GM13977 (cell line): ENCODE data around the gene FUBP3.

Source experiments
- DNase-seq: peaks from one replicate; pipeline ENCODE4 v3.0.0; 2012; ENCODE audit warnings: low spot score
- CTCF ChIP-seq: IDR thresholded peaks from 2 replicates; pipeline ENCODE4 v1.5.1; 2012; ENCODE audit warnings: mild to moderate bottlenecking, control low read depth; ENCODE audit not compliant: insufficient read depth; ENCODE audit errors: extremely low read depth, missing control alignments
- in situ Hi-C: fragments of 300-500 bp; cut with MboI; formaldehyde crosslinking; loops from one replicate; pipeline ENCODE4 v1.12.0; 2022; ENCODE audit warnings: low sequenced_read_pairs, low pct_unique_long_range_greater_than_20kb, mixed read lengths, inconsistent platforms; ENCODE audit not compliant: unreplicated experiment

The FUBP3 gene

GRCh38 chr9:130570208-130570607, 9.2 kb upstream of the FUBP3 start:
- no peak for TF ChIP-seq CTCF
- in situ Hi-C loops, result no loop called here
- DNase-seq, result no peak

DNA sequence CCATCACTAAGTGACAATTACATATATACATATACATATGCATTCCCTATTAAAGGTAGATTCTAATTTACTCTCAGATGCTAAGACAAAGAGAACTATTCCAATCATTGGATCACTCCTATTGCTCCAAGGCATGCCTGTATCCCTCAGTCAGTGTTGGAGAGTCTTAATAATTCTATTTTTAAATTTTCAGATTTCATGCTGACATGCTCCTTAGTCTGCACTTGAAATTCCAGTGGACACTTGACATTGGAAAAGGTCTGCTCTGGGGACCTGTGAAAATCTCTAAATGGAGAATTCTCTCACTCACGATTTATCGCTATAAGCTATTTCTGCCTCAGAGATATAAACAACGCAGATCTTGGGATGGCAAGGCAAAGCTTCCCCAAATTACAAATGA, 3.9 kb upstream of the FUBP3 start:
- in situ Hi-C loops, result no loop called here
- no peak for TF ChIP-seq CTCF
- DNase-seq, result no peak

DNA sequence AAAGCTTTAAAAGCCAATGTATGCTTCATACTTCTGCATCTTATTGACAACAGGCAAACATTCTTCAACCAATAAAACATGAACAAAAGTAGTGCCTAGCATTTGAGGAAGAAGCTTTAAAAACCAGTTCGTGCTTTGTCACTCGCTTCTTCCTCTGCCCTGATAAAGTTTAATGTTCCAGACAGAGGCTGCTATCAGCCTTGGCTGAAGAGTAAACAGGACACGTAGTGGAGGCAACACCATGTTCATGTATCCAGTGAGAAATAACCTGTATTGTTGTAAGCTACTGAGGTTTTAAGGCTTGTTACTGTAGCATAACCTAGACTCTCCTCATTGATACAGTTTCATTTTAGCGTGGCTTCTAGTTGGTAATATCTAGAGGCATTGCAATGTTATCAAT, 3.2 kb upstream of the FUBP3 start:
- DNase-seq, result no peak
- in situ Hi-C loops, result no loop called here

DNA sequence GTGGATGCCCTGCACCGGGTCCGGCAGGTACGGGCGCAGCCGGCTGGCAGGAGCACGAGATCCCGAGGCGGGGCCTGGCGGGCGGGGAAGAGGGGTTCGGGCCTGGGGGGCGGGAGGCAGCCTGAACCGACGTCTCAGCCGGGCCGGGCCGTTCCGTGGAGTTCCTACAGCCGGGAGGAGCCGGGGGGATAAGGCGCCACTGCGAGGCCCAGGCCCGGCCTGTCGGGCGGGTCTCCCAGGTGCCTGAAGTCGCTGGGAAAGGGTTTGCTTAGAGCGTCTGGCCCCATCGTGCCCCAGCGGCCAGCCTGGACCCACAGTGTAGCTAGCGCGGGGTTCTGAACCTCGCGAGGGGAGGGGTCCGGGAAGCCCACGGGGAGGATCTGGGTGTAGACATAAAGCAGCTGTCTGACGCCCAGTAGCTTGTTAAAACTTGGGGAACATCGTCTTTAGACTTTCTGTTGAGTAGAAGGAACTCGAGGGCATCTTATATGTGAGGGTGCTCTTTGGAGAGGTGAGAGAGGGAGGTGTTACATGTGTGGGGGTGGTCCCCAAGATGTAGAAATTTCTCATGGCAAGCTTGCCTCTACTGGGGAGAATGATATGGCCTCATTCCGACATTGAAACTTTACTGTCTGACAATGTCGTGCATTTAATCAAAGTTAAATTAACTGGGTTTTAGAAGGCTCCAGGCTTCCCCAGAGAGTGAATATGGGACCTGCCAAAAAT, 524 bp downstream of the FUBP3 start:
- in situ Hi-C loops, result no loop called here
- DNase-seq, result no peak

More for the DNA sequence above, 3.2 kb upstream of the FUBP3 start:
- no peak for TF ChIP-seq CTCF

GRCh38 chr9:130581766-130582165, 2.4 kb downstream of the FUBP3 start:
- in situ Hi-C loops, result no loop called here
- no peak for TF ChIP-seq CTCF
- DNase-seq, result no peak

More for the DNA sequence above, 524 bp downstream of the FUBP3 start:
- TF ChIP-seq CTCF, result no peak

GRCh38 chr9:130583271-130583670, 3.9 kb downstream of the FUBP3 start:
- in situ Hi-C loops, result no loop called here
- no peak for DNase-seq
- TF ChIP-seq CTCF, result no peak
